H1 (cell line): ENCODE data around the gene RPL6. TPM values are rescaled to one million over a fixed set of nuclear protein-coding genes. Genes with fewer than 3 reads are reported as not detected.

Source experiments
- BCL11A ChIP-seq, 2 experiments: IDR thresholded peaks; one replicate each; pipeline ENCODE4 v1.6.1; 2011; ENCODE audit warnings: low read depth in 2 of 2, low read length in 2 of 2, mild to moderate bottlenecking in 2 of 2
- CEBPB ChIP-seq: IDR thresholded peaks from 2 replicates; pipeline ENCODE4 v1.6.1; 2012; ENCODE audit warnings: low read depth, low read length
- NANOG ChIP-seq: IDR thresholded peaks from 2 replicates; pipeline ENCODE4 v1.6.1; 2011; ENCODE audit warnings: low read length, low read depth, mild to moderate bottlenecking, inconsistent platforms; ENCODE audit not compliant: insufficient read depth, poor library complexity, severe bottlenecking
- RNF2 ChIP-seq: fragments of 200-900, 300-1000 bp; sonication (generic); IDR thresholded peaks from 2 replicates; pipeline ENCODE4 v1.7.1; 2016; ENCODE audit warnings: borderline replicate concordance, low read depth, mild to moderate bottlenecking, antibody characterized with exemption, low read length; ENCODE audit not compliant: poor library complexity, severe bottlenecking; ENCODE audit errors: missing control alignments
- SAP30 ChIP-seq: fragments of 300-600 bp; sonication (generic); IDR thresholded peaks from 2 replicates; pipeline ENCODE4 v1.7.1; 2012; ENCODE audit warnings: low read length, moderate library complexity, mild to moderate bottlenecking, inconsistent platforms; ENCODE audit not compliant: insufficient read depth, insufficient replicate concordance
- SP2 ChIP-seq: IDR thresholded peaks from 2 replicates; pipeline ENCODE4 v1.6.1; 2012; ENCODE audit warnings: mild to moderate bottlenecking, low read length, inconsistent platforms
- SP4 ChIP-seq: IDR thresholded peaks from 2 replicates; pipeline ENCODE4 v1.6.1; 2012; ENCODE audit warnings: low read length, inconsistent platforms
- polyA plus RNA-seq, 7 experiments: library from polyadenylated mRNA; depleted of rRNA in 3 of 7; stranded (reverse) in 5 of 7; unstranded in 2 of 7; fragments of >200 nt in 5 of 7; fragments of 200-250 nt in 2 of 7; gene quantifications; 1 replicate in 5 of 7; 2 replicates in 1 of 7; 4 replicates in 1 of 7; pipeline versions ENCODE4 v1.2.1 to v1.2.3, GENCODE V29; 2011 to 2013; ENCODE audit warnings: missing spikeins in 2 of 7, mixed read lengths in 2 of 7
- total RNA-seq: library from RNA; stranded (reverse); fragmentation: NEBNext Ultra II Directional; extraction: Animal tissue kit (Norgen Biotek cat#: 25700); gene quantifications from 2 replicates; pipeline ENCODE4 v1.2.1, GENCODE V29; 2021
- TF ChIP-seq, protein P1 (sequence below): fragments of 300-600 bp; sonication (generic); IDR thresholded peaks from 2 replicates; pipeline ENCODE4 v1.7.1; 2012; ENCODE audit warnings: low read length, moderate library complexity, mild to moderate bottlenecking, inconsistent platforms; ENCODE audit not compliant: insufficient replicate concordance
- TF ChIP-seq, protein P2 (sequence below): IDR thresholded peaks from 2 replicates; pipeline ENCODE4 v1.6.1; 2012; ENCODE audit warnings: low read length, inconsistent platforms

The RPL6 gene
- total and polyA plus RNA-seq, 2 of the 8 experiments (the other 6 are each of a cell fraction or from before 2014, with no cell fraction given): 1,073 to 1,643 TPM

DNA sequence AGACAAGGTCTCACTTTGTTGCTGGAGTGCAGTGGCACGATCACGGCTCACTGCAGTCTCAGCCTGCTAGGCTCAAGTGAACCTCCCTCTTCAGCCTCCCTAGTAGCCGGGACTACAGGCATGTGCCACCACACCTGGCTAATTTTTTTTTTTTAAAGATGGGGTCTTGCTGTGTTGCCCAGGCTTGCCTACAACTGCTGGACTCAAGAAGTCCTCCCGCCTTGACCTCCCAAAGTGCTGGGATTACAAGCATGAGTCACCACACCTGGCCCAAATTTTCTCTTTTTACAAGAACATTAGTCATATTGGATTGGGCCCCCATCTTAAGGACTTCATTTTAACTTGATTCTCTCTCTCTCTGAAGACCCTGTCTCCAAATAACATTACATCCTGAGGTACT is 20.2 kb downstream of the RPL6 start (continued):
- TF ChIP-seq, protein P1, sequence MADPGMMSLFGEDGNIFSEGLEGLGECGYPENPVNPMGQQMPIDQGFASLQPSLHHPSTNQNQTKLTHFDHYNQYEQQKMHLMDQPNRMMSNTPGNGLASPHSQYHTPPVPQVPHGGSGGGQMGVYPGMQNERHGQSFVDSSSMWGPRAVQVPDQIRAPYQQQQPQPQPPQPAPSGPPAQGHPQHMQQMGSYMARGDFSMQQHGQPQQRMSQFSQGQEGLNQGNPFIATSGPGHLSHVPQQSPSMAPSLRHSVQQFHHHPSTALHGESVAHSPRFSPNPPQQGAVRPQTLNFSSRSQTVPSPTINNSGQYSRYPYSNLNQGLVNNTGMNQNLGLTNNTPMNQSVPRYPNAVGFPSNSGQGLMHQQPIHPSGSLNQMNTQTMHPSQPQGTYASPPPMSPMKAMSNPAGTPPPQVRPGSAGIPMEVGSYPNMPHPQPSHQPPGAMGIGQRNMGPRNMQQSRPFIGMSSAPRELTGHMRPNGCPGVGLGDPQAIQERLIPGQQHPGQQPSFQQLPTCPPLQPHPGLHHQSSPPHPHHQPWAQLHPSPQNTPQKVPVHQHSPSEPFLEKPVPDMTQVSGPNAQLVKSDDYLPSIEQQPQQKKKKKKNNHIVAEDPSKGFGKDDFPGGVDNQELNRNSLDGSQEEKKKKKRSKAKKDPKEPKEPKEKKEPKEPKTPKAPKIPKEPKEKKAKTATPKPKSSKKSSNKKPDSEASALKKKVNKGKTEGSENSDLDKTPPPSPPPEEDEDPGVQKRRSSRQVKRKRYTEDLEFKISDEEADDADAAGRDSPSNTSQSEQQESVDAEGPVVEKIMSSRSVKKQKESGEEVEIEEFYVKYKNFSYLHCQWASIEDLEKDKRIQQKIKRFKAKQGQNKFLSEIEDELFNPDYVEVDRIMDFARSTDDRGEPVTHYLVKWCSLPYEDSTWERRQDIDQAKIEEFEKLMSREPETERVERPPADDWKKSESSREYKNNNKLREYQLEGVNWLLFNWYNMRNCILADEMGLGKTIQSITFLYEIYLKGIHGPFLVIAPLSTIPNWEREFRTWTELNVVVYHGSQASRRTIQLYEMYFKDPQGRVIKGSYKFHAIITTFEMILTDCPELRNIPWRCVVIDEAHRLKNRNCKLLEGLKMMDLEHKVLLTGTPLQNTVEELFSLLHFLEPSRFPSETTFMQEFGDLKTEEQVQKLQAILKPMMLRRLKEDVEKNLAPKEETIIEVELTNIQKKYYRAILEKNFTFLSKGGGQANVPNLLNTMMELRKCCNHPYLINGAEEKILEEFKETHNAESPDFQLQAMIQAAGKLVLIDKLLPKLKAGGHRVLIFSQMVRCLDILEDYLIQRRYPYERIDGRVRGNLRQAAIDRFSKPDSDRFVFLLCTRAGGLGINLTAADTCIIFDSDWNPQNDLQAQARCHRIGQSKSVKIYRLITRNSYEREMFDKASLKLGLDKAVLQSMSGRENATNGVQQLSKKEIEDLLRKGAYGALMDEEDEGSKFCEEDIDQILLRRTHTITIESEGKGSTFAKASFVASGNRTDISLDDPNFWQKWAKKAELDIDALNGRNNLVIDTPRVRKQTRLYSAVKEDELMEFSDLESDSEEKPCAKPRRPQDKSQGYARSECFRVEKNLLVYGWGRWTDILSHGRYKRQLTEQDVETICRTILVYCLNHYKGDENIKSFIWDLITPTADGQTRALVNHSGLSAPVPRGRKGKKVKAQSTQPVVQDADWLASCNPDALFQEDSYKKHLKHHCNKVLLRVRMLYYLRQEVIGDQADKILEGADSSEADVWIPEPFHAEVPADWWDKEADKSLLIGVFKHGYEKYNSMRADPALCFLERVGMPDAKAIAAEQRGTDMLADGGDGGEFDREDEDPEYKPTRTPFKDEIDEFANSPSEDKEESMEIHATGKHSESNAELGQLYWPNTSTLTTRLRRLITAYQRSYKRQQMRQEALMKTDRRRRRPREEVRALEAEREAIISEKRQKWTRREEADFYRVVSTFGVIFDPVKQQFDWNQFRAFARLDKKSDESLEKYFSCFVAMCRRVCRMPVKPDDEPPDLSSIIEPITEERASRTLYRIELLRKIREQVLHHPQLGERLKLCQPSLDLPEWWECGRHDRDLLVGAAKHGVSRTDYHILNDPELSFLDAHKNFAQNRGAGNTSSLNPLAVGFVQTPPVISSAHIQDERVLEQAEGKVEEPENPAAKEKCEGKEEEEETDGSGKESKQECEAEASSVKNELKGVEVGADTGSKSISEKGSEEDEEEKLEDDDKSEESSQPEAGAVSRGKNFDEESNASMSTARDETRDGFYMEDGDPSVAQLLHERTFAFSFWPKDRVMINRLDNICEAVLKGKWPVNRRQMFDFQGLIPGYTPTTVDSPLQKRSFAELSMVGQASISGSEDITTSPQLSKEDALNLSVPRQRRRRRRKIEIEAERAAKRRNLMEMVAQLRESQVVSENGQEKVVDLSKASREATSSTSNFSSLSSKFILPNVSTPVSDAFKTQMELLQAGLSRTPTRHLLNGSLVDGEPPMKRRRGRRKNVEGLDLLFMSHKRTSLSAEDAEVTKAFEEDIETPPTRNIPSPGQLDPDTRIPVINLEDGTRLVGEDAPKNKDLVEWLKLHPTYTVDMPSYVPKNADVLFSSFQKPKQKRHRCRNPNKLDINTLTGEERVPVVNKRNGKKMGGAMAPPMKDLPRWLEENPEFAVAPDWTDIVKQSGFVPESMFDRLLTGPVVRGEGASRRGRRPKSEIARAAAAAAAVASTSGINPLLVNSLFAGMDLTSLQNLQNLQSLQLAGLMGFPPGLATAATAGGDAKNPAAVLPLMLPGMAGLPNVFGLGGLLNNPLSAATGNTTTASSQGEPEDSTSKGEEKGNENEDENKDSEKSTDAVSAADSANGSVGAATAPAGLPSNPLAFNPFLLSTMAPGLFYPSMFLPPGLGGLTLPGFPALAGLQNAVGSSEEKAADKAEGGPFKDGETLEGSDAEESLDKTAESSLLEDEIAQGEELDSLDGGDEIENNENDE: no peak
- TF ChIP-seq NANOG (no peak), SP4 (no peak), RNF2 (no peak), SP2 (no peak), CEBPB (no peak), BCL11A (IDR thresholded peaks at IDR 0.05; ENCODE audit: low read depth in 2 of 2, low read length in 2 of 2) (no peak), SAP30 (no peak)
- TF ChIP-seq, protein P2, sequence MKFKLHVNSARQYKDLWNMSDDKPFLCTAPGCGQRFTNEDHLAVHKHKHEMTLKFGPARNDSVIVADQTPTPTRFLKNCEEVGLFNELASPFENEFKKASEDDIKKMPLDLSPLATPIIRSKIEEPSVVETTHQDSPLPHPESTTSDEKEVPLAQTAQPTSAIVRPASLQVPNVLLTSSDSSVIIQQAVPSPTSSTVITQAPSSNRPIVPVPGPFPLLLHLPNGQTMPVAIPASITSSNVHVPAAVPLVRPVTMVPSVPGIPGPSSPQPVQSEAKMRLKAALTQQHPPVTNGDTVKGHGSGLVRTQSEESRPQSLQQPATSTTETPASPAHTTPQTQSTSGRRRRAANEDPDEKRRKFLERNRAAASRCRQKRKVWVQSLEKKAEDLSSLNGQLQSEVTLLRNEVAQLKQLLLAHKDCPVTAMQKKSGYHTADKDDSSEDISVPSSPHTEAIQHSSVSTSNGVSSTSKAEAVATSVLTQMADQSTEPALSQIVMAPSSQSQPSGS: no peak
